GM12892 (cell line): ENCODE data around the gene CLEC19A.

Source experiments
- POLR2A ChIP-seq: IDR thresholded peaks from 2 replicates; pipeline ENCODE4 v1.6.1; 2011; ENCODE audit warnings: low read depth, low read length, control low read depth
- POLR2AphosphoS5 ChIP-seq: IDR thresholded peaks from 2 replicates; pipeline ENCODE4 v1.6.1; 2011; ENCODE audit warnings: low read depth, low read length, control low read depth

DNA sequence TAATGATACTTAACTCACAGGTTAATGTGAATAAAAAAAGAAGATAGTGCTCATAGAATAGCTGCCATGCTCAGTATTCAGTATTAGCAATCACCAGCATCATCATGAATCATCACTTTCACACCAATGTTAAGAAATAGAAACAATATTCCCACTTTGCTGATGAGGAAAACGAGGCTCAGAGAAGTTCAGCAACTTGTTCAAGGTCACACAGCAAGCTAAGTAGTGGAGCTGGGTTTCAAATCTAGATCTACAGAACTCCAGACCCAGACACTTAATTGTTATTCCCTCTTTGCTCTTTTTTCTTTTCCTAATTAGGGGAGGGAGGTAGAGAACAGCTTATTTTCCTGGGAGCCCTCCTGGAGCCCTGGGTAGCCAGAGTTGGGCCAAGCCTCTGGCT lies 22.9 kb downstream of the CLEC19A start:
- TF ChIP-seq POLR2A: no peak
- no peak for TF ChIP-seq POLR2AphosphoS5
